ENCODE results near the gene HOXA7.

The HOXA7 gene

GRCh38 chr7:27143023-27143949, 13.2 kb downstream of the HOXA7 start, which contains the start of gene HOXA5:
Gene HOXA5, minus strand, starts transcription at chr7:27143681. Its CDS starts 74 bp downstream, at chr7:27143607.
- Histone ChIP-seq H3K27me3 (peaks cover 75% of the 10 kb centered on the region), H3K27ac (peak within 1 kb of the TSS; percentile 60), H3K36me3 (no peaks in the 10 kb centered on the region), H3K9me3 (no peaks in the 10 kb centered on the region), H3K4me3 (ENCODE audit: low read depth in 1 of 2, low read length in 1 of 2) (peak within 1 kb of the TSS; percentile 38 to 41), H3K4me1 (ENCODE audit: control insufficient read depth in 1 of 2, insufficient read depth in 1 of 2, low read depth in 1 of 2, low read length in 1 of 2) (peaks cover 8 to 11% of the 10 kb centered on the region in 2 experiments)
- peak; percentile 45 for TF ChIP-seq CTCF (IDR thresholded peaks at IDR 0.05)

GRCh38 chr7:27142580-27143022, 13.9 kb downstream of the HOXA7 start:
- H3K27me3 ChIP-seq: peaks cover 75% of the 10 kb centered on the region
- peaks cover 3 to 4% of the 10 kb centered on the region in 2 experiments for H3K4me1 ChIP-seq (ENCODE audit: control insufficient read depth in 1 of 2, insufficient read depth in 1 of 2, low read depth in 1 of 2, low read length in 1 of 2)
- H3K36me3 ChIP-seq: no peaks in the 10 kb centered on the region
- peak overlapping the region; percentile 38 to 41 for H3K4me3 ChIP-seq (ENCODE audit: low read depth in 1 of 2, low read length in 1 of 2)
- no peak for TF ChIP-seq CTCF (IDR thresholded peaks at IDR 0.05)
- H3K9me3 ChIP-seq: no peaks in the 10 kb centered on the region
- peak overlapping the region; percentile 60 for H3K27ac ChIP-seq

GRCh38 chr7:27141923-27142579, 14.4 kb downstream of the HOXA7 start:
- H3K27ac ChIP-seq: no peak overlapping the region
- H3K9me3 ChIP-seq: no peaks in the 10 kb centered on the region
- H3K36me3 ChIP-seq: no peaks in the 10 kb centered on the region
- peak overlapping the region; percentile 38 to 41 for H3K4me3 ChIP-seq (ENCODE audit: low read depth in 1 of 2, low read length in 1 of 2)
- no peaks in the 10 kb centered on the region for H3K4me1 ChIP-seq (ENCODE audit: control insufficient read depth in 1 of 2, insufficient read depth in 1 of 2, low read depth in 1 of 2, low read length in 1 of 2)
- no peak for TF ChIP-seq CTCF (IDR thresholded peaks at IDR 0.05)
- peaks cover 75% of the 10 kb centered on the region for H3K27me3 ChIP-seq

- Histone ChIP-seq H3K27me3 (peaks cover 75% of the 10 kb centered on the region), H3K27ac (no peak overlapping the region), H3K9me3 (no peaks in the 10 kb centered on the region), H3K4me3 (ENCODE audit: low read depth in 1 of 2, low read length in 1 of 2) (no peak overlapping the region), H3K36me3 (no peaks in the 10 kb centered on the region), H3K4me1 (ENCODE audit: control insufficient read depth in 1 of 2, insufficient read depth in 1 of 2, low read depth in 1 of 2, low read length in 1 of 2) (no peaks in the 10 kb centered on the region)
- TF ChIP-seq CTCF (IDR thresholded peaks at IDR 0.05): no peak
These were observed 15.1 kb downstream of the HOXA7 start for GRCh38 chr7:27141137-27141922.
